RCC 7860 (cell line): ENCODE results near the gene NFU1.
A peak's percentile ranks its signal among the peaks of the same experiment; 100 is the strongest.

Source experiments
- DNase-seq: peaks from one replicate; pipeline ENCODE4 v3.0.0-alpha.2; 2015; ENCODE audit warnings: low spot score
- FAIRE-seq: peaks from 2 replicates; lab custom pipeline; 2012; peaks lifted over from hg19 to GRCh38; lab: Jason Lieb, UNC

Gene NFU1

GRCh38 chr2:69436938-69437750 is at the start of gene NFU1:
NFU1 (minus strand) TSS chr2:69437435; CDS start chr2:69437422, 13 bp downstream.
- FAIRE-seq (peak; percentile 73), DNase-seq (peak; percentile 90)

GRCh38 chr2:69483696-69484095 is 46.5 kb upstream of the NFU1 start:
- FAIRE-seq (peak; percentile 91), DNase-seq (peak; percentile 68)

GRCh38 chr2:69483024-69483423 is 45.8 kb upstream of the NFU1 start:
- FAIRE-seq = no peak
- DNase-seq = no peak

GRCh38 chr2:69482471-69482870 is 45.2 kb upstream of the NFU1 start:
- DNase-seq (peak; percentile 54), FAIRE-seq (peak; percentile 7)

GRCh38 chr2:69481421-69481820 is 44.2 kb upstream of the NFU1 start:
- DNase-seq = no peak
- no peak for FAIRE-seq

GRCh38 chr2:69477627-69478026 is 40.4 kb upstream of the NFU1 start:
- DNase-seq (no peak), FAIRE-seq (no peak)

GRCh38 chr2:69474688-69475087 is 37.5 kb upstream of the NFU1 start:
- no peak for DNase-seq
- no peak for FAIRE-seq

- DNase-seq (no peak), FAIRE-seq (no peak)
Measured at GRCh38 chr2:69471793-69472192, 34.6 kb upstream of the NFU1 start.

GRCh38 chr2:69470911-69471310 is 33.7 kb upstream of the NFU1 start:
- DNase-seq (no peak), FAIRE-seq (no peak)

GRCh38 chr2:69469784-69470183 is 32.5 kb upstream of the NFU1 start:
- no peak for FAIRE-seq
- DNase-seq = no peak

GRCh38 chr2:69469375-69469774 is 32.1 kb upstream of the NFU1 start:
- FAIRE-seq = no peak

GRCh38 chr2:69466728-69467127 is 29.5 kb upstream of the NFU1 start:
- FAIRE-seq (no peak), DNase-seq (no peak)

More at GRCh38 chr2:69469375-69469774, 32.1 kb upstream of the NFU1 start:
- DNase-seq = no peak

GRCh38 chr2:69465513-69466456 is 28.6 kb upstream of the NFU1 start:
- DNase-seq (no peak), FAIRE-seq (no peak)

GRCh38 chr2:69464575-69464974 is 27.3 kb upstream of the NFU1 start:
- no peak for DNase-seq
- FAIRE-seq = no peak

- FAIRE-seq (no peak), DNase-seq (no peak)
Measured at GRCh38 chr2:69462780-69463179, 25.5 kb upstream of the NFU1 start.

GRCh38 chr2:69461404-69461803 is 24.2 kb upstream of the NFU1 start:
- DNase-seq (no peak), FAIRE-seq (no peak)

GRCh38 chr2:69459936-69460335 is 22.7 kb upstream of the NFU1 start:
- FAIRE-seq (no peak), DNase-seq (no peak)

GRCh38 chr2:69456950-69457445 is 19.8 kb upstream of the NFU1 start:
- FAIRE-seq (no peak), DNase-seq (no peak)

- FAIRE-seq = no peak
- no peak for DNase-seq
Measured at GRCh38 chr2:69456154-69456553, 18.9 kb upstream of the NFU1 start.

- FAIRE-seq = no peak
- no peak for DNase-seq
Measured at GRCh38 chr2:69454976-69455375, 17.7 kb upstream of the NFU1 start.

GRCh38 chr2:69453475-69454129 is 16.4 kb upstream of the NFU1 start:
- FAIRE-seq (no peak), DNase-seq (no peak)
